Transverse colon (tissue), 4 donors: ENCODE results near the gene PDE4D.

Source experiments
- EP300 ChIP-seq: sonication (generic); formaldehyde crosslinking; IDR thresholded peaks from one replicate; pipeline ENCODE4 v1.6.1; 2017; ENCODE audit warnings: antibody characterized with exemption, low read depth
- POLR2AphosphoS5 ChIP-seq, 3 donors: sonication (generic); formaldehyde crosslinking; IDR thresholded peaks; one replicate each; pipeline ENCODE4 v1.6.1; 2016; ENCODE audit warnings: antibody characterized with exemption in 3 of 3
- TF ChIP-seq, protein P1 (sequence below), 5 experiments: fragments of 200-600 bp in 3 of 5; fragments of 450-650 bp in 2 of 5; sonication (generic) in 3 of 5; IDR thresholded peaks; 1 replicate in 2 of 5; 2 replicates in 3 of 5; pipeline ENCODE4 v1.5.1; 2016 to 2017; ENCODE audit warnings: antibody characterized with exemption in 5 of 5, inconsistent platforms in 3 of 5, mild to moderate bottlenecking in 2 of 5, moderate library complexity in 1 of 5

DNA sequence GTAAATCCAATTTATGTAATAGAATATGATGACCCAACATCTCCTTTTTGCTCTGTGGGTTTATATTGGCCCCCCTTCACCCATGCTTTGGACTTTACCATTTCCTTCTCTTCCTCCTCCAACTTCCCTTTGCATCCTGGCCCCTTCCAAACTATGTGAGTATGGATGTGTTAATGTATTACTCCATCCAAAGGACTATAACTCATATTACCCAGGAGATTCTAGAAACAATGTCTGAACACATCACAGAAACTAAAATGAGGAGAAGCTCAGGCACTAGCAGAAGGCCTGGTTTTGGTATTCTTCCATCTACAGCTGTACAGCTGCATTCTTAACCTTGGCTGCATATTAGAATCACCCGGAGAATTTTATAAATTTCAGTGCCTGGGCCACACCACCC lies 110.7 kb downstream of the PDE4D start:
- TF ChIP-seq, protein P1, sequence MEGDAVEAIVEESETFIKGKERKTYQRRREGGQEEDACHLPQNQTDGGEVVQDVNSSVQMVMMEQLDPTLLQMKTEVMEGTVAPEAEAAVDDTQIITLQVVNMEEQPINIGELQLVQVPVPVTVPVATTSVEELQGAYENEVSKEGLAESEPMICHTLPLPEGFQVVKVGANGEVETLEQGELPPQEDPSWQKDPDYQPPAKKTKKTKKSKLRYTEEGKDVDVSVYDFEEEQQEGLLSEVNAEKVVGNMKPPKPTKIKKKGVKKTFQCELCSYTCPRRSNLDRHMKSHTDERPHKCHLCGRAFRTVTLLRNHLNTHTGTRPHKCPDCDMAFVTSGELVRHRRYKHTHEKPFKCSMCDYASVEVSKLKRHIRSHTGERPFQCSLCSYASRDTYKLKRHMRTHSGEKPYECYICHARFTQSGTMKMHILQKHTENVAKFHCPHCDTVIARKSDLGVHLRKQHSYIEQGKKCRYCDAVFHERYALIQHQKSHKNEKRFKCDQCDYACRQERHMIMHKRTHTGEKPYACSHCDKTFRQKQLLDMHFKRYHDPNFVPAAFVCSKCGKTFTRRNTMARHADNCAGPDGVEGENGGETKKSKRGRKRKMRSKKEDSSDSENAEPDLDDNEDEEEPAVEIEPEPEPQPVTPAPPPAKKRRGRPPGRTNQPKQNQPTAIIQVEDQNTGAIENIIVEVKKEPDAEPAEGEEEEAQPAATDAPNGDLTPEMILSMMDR (IDR thresholded peaks at IDR 0.05): no peak
- no peak for TF ChIP-seq POLR2AphosphoS5 (IDR thresholded peaks at IDR 0.05)
- TF ChIP-seq EP300: no peak
